Frontal cortex (tissue), 1 donor: ENCODE data around the gene FOSL1. TPM values are rescaled to one million over a fixed set of nuclear protein-coding genes. Genes with fewer than 3 reads are reported as not detected.

Experiments
- total RNA-seq: library from RNA; depleted of rRNA; stranded (reverse); fragments of >200 nt; gene quantifications from one replicate; pipeline ENCODE4 v1.2.3, GENCODE V29; 2014

FOSL1 gene
- total RNA-seq, 1 donor from 2014 or later: not detected

Other genes starting within 250 kb of the FOSL1 start
- gene RELA, start 237.5 kb downstream of the FOSL1 start, total RNA-seq: 16.3 TPM
- 61.1 TPM for gene KAT5, start 188.1 kb downstream of the FOSL1 start, total RNA-seq
- 9.4 TPM for gene RNASEH2C, start 179.6 kb downstream of the FOSL1 start, total RNA-seq
- gene AP5B1, start 119.4 kb downstream of the FOSL1 start, total RNA-seq: 4.1 TPM
- gene OVOL1, start 113.3 kb downstream of the FOSL1 start, total RNA-seq: under 0.01 TPM
- 6.1 TPM for gene SNX32, start 66.4 kb downstream of the FOSL1 start, total RNA-seq
- gene CFL1, start 42.2 kb downstream of the FOSL1 start, total RNA-seq: 613 TPM
- 42.8 TPM for gene MUS81, start 40.0 kb downstream of the FOSL1 start, total RNA-seq
- 13.0 TPM for gene EFEMP2, start 27.6 kb downstream of the FOSL1 start, total RNA-seq
- not detected for gene CTSW, start 20.6 kb downstream of the FOSL1 start, total RNA-seq
- gene FIBP, start 11.9 kb downstream of the FOSL1 start, total RNA-seq: 154 TPM
- gene CCDC85B, start 9.7 kb downstream of the FOSL1 start, total RNA-seq: 12.2 TPM
- gene C11orf68, start 18.7 kb upstream of the FOSL1 start, total RNA-seq: 11.8 TPM
- gene DRAP1, start 19.0 kb upstream of the FOSL1 start, total RNA-seq: 113 TPM
- gene TSGA10IP, start 45.1 kb upstream of the FOSL1 start, total RNA-seq: not detected
- 44.8 TPM for gene SART1, start 61.3 kb upstream of the FOSL1 start, total RNA-seq
- 22.0 TPM for gene EIF1AD, start 101.8 kb upstream of the FOSL1 start, total RNA-seq
- gene BANF1, start 102.1 kb upstream of the FOSL1 start, total RNA-seq: 25.3 TPM
- gene CST6, start 111.6 kb upstream of the FOSL1 start, total RNA-seq: not detected
- not detected for gene CATSPER1, start 126.1 kb upstream of the FOSL1 start, total RNA-seq
- 10.6 TPM for gene GAL3ST3, start 148.8 kb upstream of the FOSL1 start, total RNA-seq
- 90.9 TPM for gene SF3B2, start 152.0 kb upstream of the FOSL1 start, total RNA-seq
- 29.3 TPM for gene PACS1, start 169.9 kb upstream of the FOSL1 start, total RNA-seq